Measurements from ENCODE around the gene PMM1.

DNA sequence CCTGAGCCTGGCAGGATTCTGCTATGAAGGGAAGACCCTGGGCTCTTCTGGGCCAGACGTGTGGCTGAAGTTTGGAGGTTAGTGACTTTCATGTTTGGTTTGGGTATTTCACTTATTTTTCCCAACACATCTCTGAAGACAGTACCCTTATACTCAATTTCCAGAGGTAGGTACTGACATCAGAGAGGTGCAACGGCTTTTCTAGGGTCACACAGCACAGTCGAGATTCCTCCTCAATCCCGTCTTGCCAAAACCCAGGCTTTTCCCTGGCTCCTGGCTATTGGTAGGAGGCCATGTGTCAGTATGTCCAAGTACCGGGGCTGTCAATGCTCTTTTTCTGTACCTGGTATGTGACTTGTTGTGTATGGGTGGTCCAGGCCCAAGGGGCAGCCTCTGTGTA lies 6.1 kb upstream of the PMM1 start:
- TF ChIP-seq, protein P1, sequence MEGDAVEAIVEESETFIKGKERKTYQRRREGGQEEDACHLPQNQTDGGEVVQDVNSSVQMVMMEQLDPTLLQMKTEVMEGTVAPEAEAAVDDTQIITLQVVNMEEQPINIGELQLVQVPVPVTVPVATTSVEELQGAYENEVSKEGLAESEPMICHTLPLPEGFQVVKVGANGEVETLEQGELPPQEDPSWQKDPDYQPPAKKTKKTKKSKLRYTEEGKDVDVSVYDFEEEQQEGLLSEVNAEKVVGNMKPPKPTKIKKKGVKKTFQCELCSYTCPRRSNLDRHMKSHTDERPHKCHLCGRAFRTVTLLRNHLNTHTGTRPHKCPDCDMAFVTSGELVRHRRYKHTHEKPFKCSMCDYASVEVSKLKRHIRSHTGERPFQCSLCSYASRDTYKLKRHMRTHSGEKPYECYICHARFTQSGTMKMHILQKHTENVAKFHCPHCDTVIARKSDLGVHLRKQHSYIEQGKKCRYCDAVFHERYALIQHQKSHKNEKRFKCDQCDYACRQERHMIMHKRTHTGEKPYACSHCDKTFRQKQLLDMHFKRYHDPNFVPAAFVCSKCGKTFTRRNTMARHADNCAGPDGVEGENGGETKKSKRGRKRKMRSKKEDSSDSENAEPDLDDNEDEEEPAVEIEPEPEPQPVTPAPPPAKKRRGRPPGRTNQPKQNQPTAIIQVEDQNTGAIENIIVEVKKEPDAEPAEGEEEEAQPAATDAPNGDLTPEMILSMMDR (IDR thresholded peaks at IDR 0.05), result no peak
- TF ChIP-seq POLR2A (IDR thresholded peaks at IDR 0.05) (no peak), EP300 (IDR thresholded peaks at IDR 0.05) (no peak)
